GM12891 (cell line): ENCODE measurements around the gene SRPX2.

Experiments
- DNase-seq: peaks from one replicate; pipeline ENCODE4 v3.0.0; 2011; ENCODE audit warnings: low spot score; ENCODE audit not compliant: insufficient read length
- FAIRE-seq: peaks from 2 replicates; lab custom pipeline; 2011; peaks lifted over from hg19 to GRCh38; lab: Jason Lieb, UNC
- PAX5 ChIP-seq: IDR thresholded peaks from 2 replicates; pipeline ENCODE4 v1.6.1; 2011; ENCODE audit warnings: low read length, moderate library complexity, mild to moderate bottlenecking; ENCODE audit not compliant: insufficient read depth, severe bottlenecking
- POLR2A ChIP-seq: IDR thresholded peaks from 2 replicates; pipeline ENCODE4 v1.6.1; 2011; ENCODE audit warnings: low read depth, low read length, control low read depth
- POLR2AphosphoS5 ChIP-seq: IDR thresholded peaks from 2 replicates; pipeline ENCODE4 v1.6.1; 2011; ENCODE audit warnings: low read depth, low read length, control low read depth
- POU2F2 ChIP-seq: IDR thresholded peaks from 2 replicates; pipeline ENCODE4 v1.6.1; 2011; ENCODE audit warnings: low read depth, mild to moderate bottlenecking, control low read depth, low read length, moderate library complexity
- SPI1 ChIP-seq: IDR thresholded peaks from 2 replicates; pipeline ENCODE4 v1.6.1; 2011; ENCODE audit warnings: low read depth, low read length, control low read depth
- TAF1 ChIP-seq: IDR thresholded peaks from 2 replicates; pipeline ENCODE4 v1.6.1; 2011; ENCODE audit warnings: low read depth, low read length, control low read depth

SRPX2 gene

DNA sequence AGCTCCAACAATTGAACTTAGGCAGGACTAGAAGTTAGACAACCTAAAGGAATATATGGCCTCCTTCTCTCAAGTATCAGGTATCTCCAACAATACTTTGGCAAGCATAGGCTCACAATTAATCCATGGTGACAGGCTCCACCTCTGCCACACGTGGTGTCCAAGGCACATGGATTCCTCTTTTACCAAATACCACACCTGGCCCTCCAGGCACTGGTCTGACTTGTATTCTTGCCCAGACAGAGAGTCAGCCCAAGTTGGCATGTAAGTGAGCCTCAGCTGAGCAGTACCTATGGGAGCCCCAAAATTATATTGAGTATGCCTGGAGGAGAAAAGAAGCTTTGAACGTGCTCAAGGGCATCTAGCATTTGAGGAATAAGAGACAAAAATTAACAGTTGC lies 19.6 kb downstream of the SRPX2 start:
- no peak for TF ChIP-seq SPI1
- DNase-seq (no peak), FAIRE-seq (no peak)

DNA sequence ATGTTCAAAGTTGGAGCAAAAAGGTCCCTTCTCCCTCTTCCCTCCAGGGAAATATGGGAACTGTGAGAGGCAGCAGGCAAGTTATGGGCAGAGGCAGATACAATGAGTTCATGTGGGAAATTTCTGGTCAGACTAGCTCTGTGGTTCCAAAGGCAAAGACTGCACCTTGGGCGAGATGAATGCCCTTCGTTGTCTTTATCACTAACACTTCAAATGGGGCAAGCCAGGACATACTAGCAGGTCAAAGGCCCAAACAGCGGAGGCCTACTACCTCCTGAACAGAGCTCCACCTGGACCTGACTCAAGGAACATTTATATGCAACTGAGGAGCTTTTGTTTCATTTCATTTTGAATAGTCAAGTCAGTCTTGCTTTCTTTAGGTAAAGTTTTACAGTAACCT lies 29.0 kb downstream of the SRPX2 start:
- FAIRE-seq (no peak), DNase-seq (no peak)
- TF ChIP-seq TAF1 = no peak

DNA sequence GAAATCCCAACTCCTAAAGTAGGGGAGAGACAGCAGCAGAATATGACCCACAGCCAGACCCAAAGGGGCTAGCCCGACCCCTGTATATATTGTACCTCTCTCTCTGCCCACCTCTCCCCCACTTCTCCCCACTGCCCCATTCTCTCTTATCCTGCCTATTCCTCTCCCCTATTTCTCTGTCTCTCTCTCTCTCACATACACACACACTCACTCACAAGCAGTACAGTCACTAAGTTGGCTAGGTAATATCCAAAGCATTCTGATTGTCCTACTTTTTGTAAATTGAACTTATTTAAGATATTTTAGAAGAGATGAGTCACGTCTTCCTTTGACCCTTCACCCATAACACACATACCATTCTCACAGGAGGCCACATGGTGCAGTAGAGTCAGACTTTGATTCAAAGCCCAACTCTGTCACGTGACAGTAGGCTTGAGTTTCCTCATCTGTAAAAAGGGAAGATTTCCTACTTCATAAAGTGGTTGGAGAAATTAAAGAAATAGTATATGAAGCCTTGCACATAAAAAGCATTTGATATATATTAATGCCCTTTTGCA lies 29.5 kb downstream of the SRPX2 start:
- FAIRE-seq = no peak
- DNase-seq = no peak
- TF ChIP-seq POLR2AphosphoS5 (no peak), PAX5 (no peak), SPI1 (no peak), TAF1 (no peak), POLR2A (no peak), POU2F2 (no peak)

DNA sequence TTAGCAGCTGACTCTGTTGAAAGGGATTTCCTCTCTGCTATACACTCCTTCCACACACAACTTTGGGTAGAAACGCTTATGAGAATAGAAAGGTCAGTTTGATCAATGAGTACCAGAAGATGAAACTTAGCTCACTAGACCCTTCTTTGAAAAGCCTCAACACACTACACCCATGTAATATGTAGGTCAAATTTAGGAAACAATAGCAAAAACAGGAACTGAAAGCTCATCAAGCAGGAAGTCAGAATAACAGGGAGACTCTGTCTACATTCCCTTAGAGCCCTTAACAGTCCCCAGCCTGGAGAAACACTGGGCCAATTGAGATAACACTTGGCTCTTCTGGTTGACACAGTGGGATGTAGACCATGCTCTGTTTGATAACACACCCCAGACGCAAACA lies 30.7 kb downstream of the SRPX2 start:
- FAIRE-seq (no peak), DNase-seq (no peak)
- TF ChIP-seq PAX5 (no peak), SPI1 (peak; percentile 89)

DNA sequence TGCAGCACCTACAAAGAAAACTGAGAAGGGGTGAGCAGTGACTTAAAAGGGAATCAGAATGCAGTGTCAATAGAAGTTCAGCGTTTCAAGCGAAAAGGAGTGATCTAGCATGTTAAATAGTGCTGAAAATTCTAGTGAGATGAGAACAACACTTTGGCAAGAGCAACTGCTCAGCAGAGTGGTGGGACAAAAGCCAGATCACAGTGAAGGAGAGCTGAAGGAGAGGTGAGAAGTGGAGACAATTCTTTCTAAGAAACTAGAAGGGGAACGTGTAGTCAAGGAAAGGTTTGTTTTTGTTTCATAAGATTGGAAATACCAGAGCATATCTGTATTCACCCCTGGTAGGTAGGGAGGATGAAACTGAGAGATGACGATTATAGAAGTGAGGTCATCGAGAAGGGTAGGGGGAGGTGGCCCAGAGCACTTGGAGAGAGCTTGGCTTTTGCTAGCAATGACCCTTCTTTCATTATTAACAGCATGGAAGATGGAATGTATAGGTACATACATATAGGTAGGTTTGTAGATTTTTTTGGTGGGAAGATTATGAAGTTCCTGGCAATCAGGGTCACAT lies 33.7 kb downstream of the SRPX2 start:
- FAIRE-seq (no peak), DNase-seq (no peak)
- no peak for TF ChIP-seq PAX5
- no peak for TF ChIP-seq TAF1
- TF ChIP-seq POLR2AphosphoS5 = no peak
- TF ChIP-seq POU2F2 = no peak
- no peak for TF ChIP-seq POLR2A
- TF ChIP-seq SPI1 = no peak

DNA sequence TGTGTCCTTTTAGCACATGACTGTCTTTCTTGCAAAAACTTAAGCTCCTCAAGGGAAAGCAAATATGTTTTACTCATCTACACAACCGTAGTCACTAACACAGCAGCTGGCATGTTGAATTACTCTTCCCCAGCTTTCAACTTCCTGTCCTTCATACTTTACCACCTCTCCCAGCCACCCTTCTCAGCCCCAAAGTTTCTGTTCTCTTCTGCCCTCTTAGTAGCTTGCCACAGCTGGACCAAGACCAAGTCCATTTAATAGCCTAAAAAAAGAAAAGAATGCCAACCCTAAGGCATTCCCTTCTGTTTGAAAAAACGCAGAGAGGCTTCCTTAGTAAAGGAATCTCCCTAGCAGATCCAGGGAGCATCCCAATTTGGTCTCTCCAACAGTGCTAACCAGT lies 36.8 kb downstream of the SRPX2 start:
- DNase-seq (no peak), FAIRE-seq (no peak)
- TF ChIP-seq PAX5 = no peak
- no peak for TF ChIP-seq POLR2AphosphoS5
- TF ChIP-seq TAF1 = no peak
- no peak for TF ChIP-seq POU2F2
- no peak for TF ChIP-seq SPI1
- TF ChIP-seq POLR2A = no peak

DNA sequence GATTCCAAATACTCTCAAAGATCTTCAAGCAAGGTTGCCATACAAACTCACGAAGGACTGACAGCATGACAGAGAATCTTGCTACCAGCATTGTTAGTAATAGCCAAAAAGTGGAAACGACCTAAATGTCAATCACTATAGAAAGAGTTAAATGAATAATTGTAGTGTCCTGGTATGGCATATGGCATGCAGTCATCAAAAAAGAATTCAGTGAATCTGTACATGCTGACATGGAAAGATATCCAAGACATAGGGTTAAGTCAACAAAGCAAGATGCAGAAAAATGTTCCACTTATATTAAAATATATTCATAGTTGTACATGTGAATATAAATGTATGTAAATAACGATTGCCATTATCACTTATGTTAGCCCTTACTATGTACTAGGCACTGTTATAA lies 37.6 kb downstream of the SRPX2 start:
- FAIRE-seq (no peak), DNase-seq (no peak)
- TF ChIP-seq POLR2A = no peak
- TF ChIP-seq POLR2AphosphoS5 = no peak
- TF ChIP-seq SPI1 = no peak
- TF ChIP-seq TAF1 = no peak
- no peak for TF ChIP-seq POU2F2
- no peak for TF ChIP-seq PAX5

DNA sequence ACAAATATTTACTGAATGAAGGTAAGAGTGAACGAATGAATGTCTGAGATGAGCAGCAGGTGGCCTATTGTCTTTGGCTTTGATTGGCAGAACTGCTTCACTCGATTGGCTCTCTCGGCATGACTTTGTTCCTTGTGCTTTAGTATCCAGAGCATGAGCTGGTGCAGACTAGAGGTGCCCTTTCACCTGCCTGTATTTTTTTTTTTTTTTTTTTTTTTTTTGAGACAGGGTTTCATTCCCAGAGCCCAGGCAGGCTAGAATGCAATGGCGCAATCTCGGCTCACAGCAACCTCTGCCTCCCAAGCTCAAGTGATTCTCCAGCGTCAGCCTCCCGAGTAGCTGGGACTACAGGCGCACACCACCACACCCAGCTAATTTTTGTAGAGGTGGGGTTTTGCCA lies 38.9 kb downstream of the SRPX2 start:
- FAIRE-seq = no peak
- DNase-seq = no peak
- TF ChIP-seq POU2F2 (no peak), PAX5 (no peak)

DNA sequence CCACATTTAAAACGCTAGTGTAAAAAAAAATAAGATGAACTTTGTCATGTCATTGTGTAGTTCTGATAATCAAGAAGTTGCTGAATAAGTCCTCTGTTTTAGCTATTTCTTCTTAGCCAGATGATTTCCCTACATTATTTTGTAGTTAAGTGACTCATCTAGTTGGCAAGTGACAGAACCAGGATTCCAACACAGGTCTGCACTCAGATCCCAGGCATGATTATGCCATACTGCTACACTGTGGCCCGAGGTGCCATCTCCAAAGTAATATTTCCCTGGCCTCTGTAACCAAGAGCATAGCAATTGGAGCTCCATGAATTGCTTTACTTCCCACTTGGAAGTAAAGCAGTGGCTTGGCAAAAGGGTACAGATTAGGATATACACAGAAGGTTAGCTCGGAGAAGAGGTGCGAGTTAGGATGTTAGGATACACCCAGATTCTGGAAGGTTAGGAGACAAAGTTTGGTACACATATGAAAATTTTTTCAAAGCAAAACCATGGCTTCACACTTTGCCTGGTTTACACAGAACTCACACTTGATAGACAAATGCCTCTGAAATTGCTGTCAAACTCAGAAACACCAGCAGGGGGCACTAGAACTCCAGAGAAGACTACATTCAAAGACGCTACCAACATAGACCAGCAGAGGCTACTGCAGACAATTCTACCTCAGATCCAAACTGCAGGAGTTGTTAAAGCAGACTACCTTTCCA lies 41.4 kb downstream of the SRPX2 start:
- no peak for DNase-seq
- peak; percentile 95 for FAIRE-seq
- TF ChIP-seq POLR2AphosphoS5 (no peak), PAX5 (no peak), POU2F2 (no peak), POLR2A (no peak), SPI1 (no peak), TAF1 (no peak)

DNA sequence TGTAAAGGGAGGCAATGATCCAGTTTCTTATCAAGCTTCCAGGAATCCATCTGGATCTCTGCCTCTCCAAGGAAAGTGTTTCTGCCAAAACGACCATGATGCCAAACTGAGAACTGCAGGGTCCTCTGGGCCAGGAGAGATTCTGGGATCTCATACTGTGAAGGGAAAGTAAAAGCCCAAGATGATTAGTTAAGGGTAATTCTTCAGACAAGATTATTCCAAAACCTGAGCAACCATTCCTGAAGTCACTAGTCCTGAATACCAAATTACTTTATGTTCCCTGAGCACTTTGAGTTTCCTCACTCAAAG lies 42.0 kb downstream of the SRPX2 start:
- no peak for FAIRE-seq
- TF ChIP-seq POLR2AphosphoS5 (no peak), TAF1 (no peak)

DNA sequence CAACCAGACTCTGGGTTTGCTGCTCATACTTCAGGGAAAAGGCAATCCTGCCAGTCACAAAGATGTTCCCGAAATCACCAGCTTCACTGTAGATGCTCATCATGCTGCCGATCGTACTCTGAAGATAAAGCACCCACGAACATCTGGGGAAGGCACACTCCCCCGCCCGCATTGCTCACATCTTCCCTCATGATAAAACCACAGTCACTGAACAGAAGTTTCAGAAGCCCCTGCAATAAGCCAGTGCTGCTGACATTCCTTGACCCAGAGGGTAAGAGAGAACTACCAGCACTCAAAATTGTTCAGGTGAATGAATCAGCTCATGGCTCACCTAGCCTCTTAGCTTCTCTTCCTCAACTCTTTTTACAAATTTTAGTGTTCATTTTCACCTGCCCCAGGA lies 43.1 kb downstream of the SRPX2 start:
- TF ChIP-seq POLR2A (no peak), POLR2AphosphoS5 (no peak), SPI1 (no peak), PAX5 (no peak), TAF1 (no peak), POU2F2 (no peak)
- DNase-seq (no peak), FAIRE-seq (no peak)

More for the DNA sequence above, 42.0 kb downstream of the SRPX2 start:
- DNase-seq = no peak
